Activated naive CD8-positive, alpha-beta T cell treated with anti-CD3 and anti-CD28 coated beads for 36 hours (primary cell): ENCODE data around the gene AHSG. TPM values are rescaled to one million over a fixed set of nuclear protein-coding genes. Genes with fewer than 3 reads are reported as not detected.
A peak's percentile ranks its signal among the peaks of the same experiment; 100 is the strongest.

ENCODE experiments used
- DNase-seq: peaks from one replicate; pipeline ENCODE4 v3.0.0; 2021
- H3K27ac Mint-ChIP-seq: one replicate; pipeline ENCODE4 v1.8.0; 2022; ENCODE audit warnings: mild to moderate bottlenecking, moderate library complexity, mixed read lengths
- H3K27me3 Mint-ChIP-seq: one replicate; pipeline ENCODE4 v1.8.0; 2022; ENCODE audit warnings: mild to moderate bottlenecking, mixed read lengths
- H3K36me3 Mint-ChIP-seq: one replicate; pipeline ENCODE4 v1.8.0; 2021; ENCODE audit warnings: mild to moderate bottlenecking, mixed read lengths
- H3K4me1 Mint-ChIP-seq: one replicate; pipeline ENCODE4 v1.8.0; 2021; ENCODE audit warnings: mixed read lengths
- H3K4me3 Mint-ChIP-seq: one replicate; pipeline ENCODE4 v1.8.0; 2022; ENCODE audit warnings: mild to moderate bottlenecking, moderate library complexity, mixed read lengths
- H3K9me3 Mint-ChIP-seq: one replicate; pipeline ENCODE4 v1.8.0; 2022; ENCODE audit warnings: mixed read lengths
- total RNA-seq, 2 experiments: library from RNA; stranded (reverse); gene quantifications; one replicate each; pipeline ENCODE4 v1.2.3, GENCODE V29; 2021

AHSG gene
- total RNA-seq, 2 experiments from 2014 or later, result not detected

DNA sequence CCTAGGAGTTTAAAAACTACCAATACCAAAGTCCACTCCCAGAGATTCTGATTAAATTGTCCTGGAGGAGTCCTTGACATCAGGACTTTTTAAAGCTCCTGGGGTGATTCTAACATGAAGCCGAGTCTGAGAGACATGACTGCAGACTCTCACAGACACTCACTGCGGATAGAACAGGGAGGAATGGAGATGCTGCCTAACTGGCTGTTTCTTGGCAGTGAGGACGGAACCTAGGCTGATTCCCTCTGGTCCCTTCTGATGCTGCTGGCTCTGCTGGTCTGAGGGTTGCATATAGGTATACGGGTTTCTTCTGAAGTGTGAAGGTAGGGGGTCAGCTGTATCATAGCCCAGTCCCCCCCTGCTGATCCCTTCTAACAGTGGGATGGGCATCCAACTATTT lies 51.6 kb downstream of the AHSG start:
- no peaks in the 10 kb centered on the region for H3K9me3 Mint-ChIP-seq
- H3K36me3 Mint-ChIP-seq, result no peaks in the 10 kb centered on the region
- H3K4me1 Mint-ChIP-seq, result peaks cover 5% of the 10 kb centered on the region
- no peak overlapping the region for H3K27ac Mint-ChIP-seq
- peaks cover 11% of the 10 kb centered on the region for H3K27me3 Mint-ChIP-seq
- no peak for DNase-seq
- H3K4me3 Mint-ChIP-seq, result no peak overlapping the region

GRCh38 chr3:186665625-186666188 lies 52.8 kb downstream of the AHSG start, which contains the start of gene HRG:
Gene HRG (plus strand): TSS chr3:186666014. CDS start chr3:186666032, 18 bp downstream.
- Mint-ChIP-seq H3K27ac (no peak within 1 kb of the TSS), H3K4me3 (no peak within 1 kb of the TSS), H3K36me3 (no peaks in the 10 kb centered on the region), H3K9me3 (no peaks in the 10 kb centered on the region), H3K4me1 (peaks cover 12% of the 10 kb centered on the region), H3K27me3 (peaks cover 11% of the 10 kb centered on the region)
- DNase-seq, result no peak

DNA sequence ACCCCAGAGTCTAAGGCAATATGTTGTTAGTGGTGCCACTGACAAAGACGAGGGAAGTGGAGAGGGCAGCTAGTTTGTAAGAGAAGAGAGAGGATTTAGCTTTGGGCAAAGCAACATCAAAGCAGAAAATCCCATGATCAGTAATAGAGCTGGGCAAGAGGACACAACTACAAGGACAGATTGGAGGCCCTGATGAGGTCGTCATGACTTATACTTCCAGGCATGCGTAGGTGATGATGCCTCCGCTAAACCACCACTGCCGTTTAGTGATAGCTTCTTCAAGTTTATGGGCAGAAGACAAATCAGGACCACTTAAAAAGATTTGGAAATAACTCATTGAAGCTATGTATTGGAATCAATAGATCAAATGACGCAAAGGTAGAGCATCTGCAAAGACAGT lies 55.6 kb downstream of the AHSG start:
- no peak for DNase-seq
- Mint-ChIP-seq H3K27ac (no peak overlapping the region), H3K9me3 (no peaks in the 10 kb centered on the region), H3K27me3 (peaks cover 21% of the 10 kb centered on the region), H3K4me3 (no peak overlapping the region), H3K4me1 (peaks cover 12% of the 10 kb centered on the region), H3K36me3 (no peaks in the 10 kb centered on the region)

- Mint-ChIP-seq H3K9me3 (no peaks in the 10 kb centered on the region), H3K27me3 (peaks cover 24% of the 10 kb centered on the region), H3K4me1 (peaks cover 12% of the 10 kb centered on the region), H3K4me3 (no peak overlapping the region), H3K27ac (peak overlapping the region; percentile 11), H3K36me3 (no peaks in the 10 kb centered on the region)
- no peak for DNase-seq
These were observed 56.7 kb downstream of the AHSG start for GRCh38 chr3:186669378-186670084.

- H3K27me3 Mint-ChIP-seq, result peaks cover 22% of the 10 kb centered on the region
- H3K4me3 Mint-ChIP-seq, result no peak overlapping the region
- no peak overlapping the region for H3K27ac Mint-ChIP-seq
- no peaks in the 10 kb centered on the region for H3K36me3 Mint-ChIP-seq
- no peaks in the 10 kb centered on the region for H3K9me3 Mint-ChIP-seq
- H3K4me1 Mint-ChIP-seq, result peaks cover 12% of the 10 kb centered on the region
- no peak for DNase-seq
These were observed 57.3 kb downstream of the AHSG start for GRCh38 chr3:186670155-186670554.

Other genes with a start within 250 kb of the AHSG start
- gene CRYGS, start 68.7 kb upstream of the AHSG start, total RNA-seq, result 1 to 10 TPM; 1.7 TPM
- 10 to 100 TPM; 12.7 to 15.4 TPM for gene TBCCD1, start 45.7 kb upstream of the AHSG start, total RNA-seq
- 10 to 100 TPM; 51.7 to 53.9 TPM for gene DNAJB11, start 42.3 kb upstream of the AHSG start, total RNA-seq
- gene FETUB, start 27.3 kb downstream of the AHSG start, total RNA-seq, result not detected
- gene HRG, start 53.0 kb downstream of the AHSG start, total RNA-seq, result not detected
- not detected for gene KNG1, start 104.3 kb downstream of the AHSG start, total RNA-seq
- gene EIF4A2, start 170.5 kb downstream of the AHSG start, total RNA-seq, result 100 to 1,000 TPM; 446 to 480 TPM
- gene RFC4, start 193.4 kb downstream of the AHSG start, total RNA-seq, result 100 to 1,000 TPM; 121 to 136 TPM
- gene ADIPOQ, start 229.7 kb downstream of the AHSG start, total RNA-seq, result not detected